Epidermal melanocyte (primary cell): ENCODE data around the gene MBD2.

Source experiments
- DNase-seq: peaks from one replicate; pipeline ENCODE4 v3.0.0; 2011; ENCODE audit warnings: low spot score; ENCODE audit not compliant: insufficient read length

MBD2 gene

GRCh38 chr18:54109131-54109683, 115.3 kb downstream of the MBD2 start:
- no peak for DNase-seq

- DNase-seq = no peak
Measured at GRCh38 chr18:54102123-54102522, 122.3 kb downstream of the MBD2 start.
